ENCODE data around the gene LCOR. TPM values are rescaled to one million over a fixed set of nuclear protein-coding genes. Genes with fewer than 3 reads are reported as not detected.
A peak's percentile ranks its signal among the peaks of the same experiment; 100 is the strongest.

The LCOR gene
- total and polyA plus RNA-seq, 2 of the 13 experiments (the other 11 are each of a cell fraction or from before 2014, with no cell fraction given) = 12.4 to 23.7 TPM

DNA sequence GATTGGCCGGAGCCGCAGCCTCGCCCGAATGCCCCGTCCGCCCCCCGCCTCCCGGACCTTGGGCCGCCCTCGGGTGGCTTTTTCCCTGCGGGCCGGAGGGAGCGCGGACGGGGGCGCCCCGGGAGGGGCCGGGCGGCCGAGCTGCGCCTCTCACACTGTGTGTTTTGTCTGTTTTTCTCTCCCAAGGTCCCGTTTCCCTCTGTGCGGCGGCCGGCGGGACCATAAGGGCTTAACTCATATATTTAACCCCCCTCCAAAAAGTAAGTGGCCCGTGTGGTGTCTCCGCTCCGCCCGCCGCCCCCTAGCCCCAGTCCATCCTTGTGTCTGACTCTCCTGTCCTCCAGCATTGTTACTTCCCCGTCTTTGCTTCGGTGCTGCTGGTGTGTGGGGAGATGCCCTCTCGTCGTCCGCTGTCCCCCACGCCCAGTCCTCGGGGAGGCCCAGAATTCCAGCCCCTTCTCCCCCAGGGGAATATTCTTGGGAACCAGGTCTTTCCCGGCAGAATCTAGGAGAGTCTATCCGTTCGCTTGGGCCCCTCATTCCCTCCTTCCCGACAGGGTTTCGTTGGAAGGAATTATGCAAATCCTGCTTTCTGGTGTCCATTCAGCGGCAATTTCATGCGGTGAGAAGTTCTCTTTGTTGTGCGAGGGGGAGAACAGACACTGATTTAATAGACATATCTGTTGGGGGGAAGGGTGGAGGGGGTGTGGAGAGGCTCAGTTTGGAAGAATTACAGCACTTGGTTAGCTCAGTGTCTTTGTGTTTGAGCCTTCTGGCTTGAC lies 1.3 kb downstream of the LCOR start:
- Histone ChIP-seq H4K20me1 (ENCODE audit: insufficient read depth, low read length) (peaks cover 21% of the 10 kb centered on the region), H3K36me3 (replicated peaks in 1 of 2; ENCODE audit: control insufficient read depth in 1 of 2, insufficient read depth in 2 of 2, low read length in 2 of 2) (no peaks in the 10 kb centered on the region; a peak in 1 of 5 replicates), H3K4me3 (replicated peaks in 1 of 3; ENCODE audit: insufficient read depth in 1 of 3, low read depth in 2 of 3, low read length in 3 of 3) (peak overlapping the region; percentile 84 to 95 (median 88)), H3K27ac (ENCODE audit: extremely low read length, insufficient read depth, low read length) (peak overlapping the region; percentile 82), H3K9ac (ENCODE audit: insufficient read depth, low read depth, low read length) (peak overlapping the region; percentile 86), H3K4me2 (ENCODE audit: low read depth, low read length) (peak overlapping the region; percentile 80), H3K9me3 (ENCODE audit: low read length) (no peaks in the 10 kb centered on the region), H2AFZ (ENCODE audit: low read length) (no peak overlapping the region), H3K27me3 (ENCODE audit: control insufficient read depth in 1 of 2, insufficient read depth in 2 of 2, low read length in 2 of 2) (no peaks in the 10 kb centered on the region), H3K4me1 (ENCODE audit: insufficient read depth, low read length) (peaks cover 55% of the 10 kb centered on the region), H3K79me2 (ENCODE audit: insufficient read depth, low read length) (peaks cover 51% of the 10 kb centered on the region)
- in situ Hi-C loops (cut with HindIII; ENCODE audit: extremely low pct_ligation_motif_present, low pct_unique_long_range_greater_than_20kb) (no loop called here), intact Hi-C loops (cut with micrococcal nuclease; ENCODE audit: unreplicated experiment) (loop anchor here (5.0 kb wide), 4 partner anchors 36 to 204 kb away; no protein-coding TSS in a partner anchor)
- peak; percentile 59 for DNase-seq (ENCODE audit: low spot score)
- POLR2A ChIA-PET = interaction anchor here (1.0 to 2.3 kb wide), 5 partner anchors 10 to 236 kb away, joined by 3 to 10 read pairs (median 7); no protein-coding TSS in a partner anchor
- ATAC-seq = peak; percentile 59
- no peak for FAIRE-seq
- 0% methylated on average over 25 of the region's 46 CpGs for whole genome bisulfite sequencing (ENCODE audit: low lambda C conversion rate)
- BruUV-seq (replicated peaks) = no TSS peak
- CTCF ChIA-PET (ENCODE audit: low intra/inter-chr PET ratio, low total read pairs) = no interaction called here
- TF ChIP-seq ERF (CRISPR knock-in tag; IDR thresholded peaks at IDR 0.05) = no peak
- TF ChIP-seq, protein P1, sequence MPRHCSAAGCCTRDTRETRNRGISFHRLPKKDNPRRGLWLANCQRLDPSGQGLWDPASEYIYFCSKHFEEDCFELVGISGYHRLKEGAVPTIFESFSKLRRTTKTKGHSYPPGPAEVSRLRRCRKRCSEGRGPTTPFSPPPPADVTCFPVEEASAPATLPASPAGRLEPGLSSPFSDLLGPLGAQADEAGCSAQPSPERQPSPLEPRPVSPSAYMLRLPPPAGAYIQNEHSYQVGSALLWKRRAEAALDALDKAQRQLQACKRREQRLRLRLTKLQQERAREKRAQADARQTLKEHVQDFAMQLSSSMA (CRISPR knock-in tag; IDR thresholded peaks at IDR 0.05) = no peak
- TF ChIP-seq, protein P2, sequence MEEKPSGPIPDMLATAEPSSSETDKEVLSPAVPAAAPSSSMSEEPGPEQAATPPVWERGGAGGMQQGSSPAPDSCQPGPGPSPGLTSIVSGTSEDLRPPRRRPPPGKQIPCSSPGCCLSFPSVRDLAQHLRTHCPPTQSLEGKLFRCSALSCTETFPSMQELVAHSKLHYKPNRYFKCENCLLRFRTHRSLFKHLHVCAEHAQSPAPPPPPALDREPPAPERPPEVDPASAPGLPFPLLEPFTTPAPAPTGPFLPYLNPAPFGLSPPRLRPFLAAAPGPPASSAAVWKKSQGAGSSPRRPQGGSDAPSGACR (CRISPR knock-in tag; IDR thresholded peaks at IDR 0.05) = no peak
- no peak for TF ChIP-seq ZKSCAN8 (CRISPR knock-in tag; IDR thresholded peaks at IDR 0.05; ENCODE audit: borderline replicate concordance)
- no peak for TF ChIP-seq MAF1 (CRISPR knock-in tag; IDR thresholded peaks at IDR 0.05; ENCODE audit: borderline replicate concordance)
- no peak for TF ChIP-seq ZNF3 (CRISPR knock-in tag; IDR thresholded peaks at IDR 0.05)
- TF ChIP-seq, protein P3, sequence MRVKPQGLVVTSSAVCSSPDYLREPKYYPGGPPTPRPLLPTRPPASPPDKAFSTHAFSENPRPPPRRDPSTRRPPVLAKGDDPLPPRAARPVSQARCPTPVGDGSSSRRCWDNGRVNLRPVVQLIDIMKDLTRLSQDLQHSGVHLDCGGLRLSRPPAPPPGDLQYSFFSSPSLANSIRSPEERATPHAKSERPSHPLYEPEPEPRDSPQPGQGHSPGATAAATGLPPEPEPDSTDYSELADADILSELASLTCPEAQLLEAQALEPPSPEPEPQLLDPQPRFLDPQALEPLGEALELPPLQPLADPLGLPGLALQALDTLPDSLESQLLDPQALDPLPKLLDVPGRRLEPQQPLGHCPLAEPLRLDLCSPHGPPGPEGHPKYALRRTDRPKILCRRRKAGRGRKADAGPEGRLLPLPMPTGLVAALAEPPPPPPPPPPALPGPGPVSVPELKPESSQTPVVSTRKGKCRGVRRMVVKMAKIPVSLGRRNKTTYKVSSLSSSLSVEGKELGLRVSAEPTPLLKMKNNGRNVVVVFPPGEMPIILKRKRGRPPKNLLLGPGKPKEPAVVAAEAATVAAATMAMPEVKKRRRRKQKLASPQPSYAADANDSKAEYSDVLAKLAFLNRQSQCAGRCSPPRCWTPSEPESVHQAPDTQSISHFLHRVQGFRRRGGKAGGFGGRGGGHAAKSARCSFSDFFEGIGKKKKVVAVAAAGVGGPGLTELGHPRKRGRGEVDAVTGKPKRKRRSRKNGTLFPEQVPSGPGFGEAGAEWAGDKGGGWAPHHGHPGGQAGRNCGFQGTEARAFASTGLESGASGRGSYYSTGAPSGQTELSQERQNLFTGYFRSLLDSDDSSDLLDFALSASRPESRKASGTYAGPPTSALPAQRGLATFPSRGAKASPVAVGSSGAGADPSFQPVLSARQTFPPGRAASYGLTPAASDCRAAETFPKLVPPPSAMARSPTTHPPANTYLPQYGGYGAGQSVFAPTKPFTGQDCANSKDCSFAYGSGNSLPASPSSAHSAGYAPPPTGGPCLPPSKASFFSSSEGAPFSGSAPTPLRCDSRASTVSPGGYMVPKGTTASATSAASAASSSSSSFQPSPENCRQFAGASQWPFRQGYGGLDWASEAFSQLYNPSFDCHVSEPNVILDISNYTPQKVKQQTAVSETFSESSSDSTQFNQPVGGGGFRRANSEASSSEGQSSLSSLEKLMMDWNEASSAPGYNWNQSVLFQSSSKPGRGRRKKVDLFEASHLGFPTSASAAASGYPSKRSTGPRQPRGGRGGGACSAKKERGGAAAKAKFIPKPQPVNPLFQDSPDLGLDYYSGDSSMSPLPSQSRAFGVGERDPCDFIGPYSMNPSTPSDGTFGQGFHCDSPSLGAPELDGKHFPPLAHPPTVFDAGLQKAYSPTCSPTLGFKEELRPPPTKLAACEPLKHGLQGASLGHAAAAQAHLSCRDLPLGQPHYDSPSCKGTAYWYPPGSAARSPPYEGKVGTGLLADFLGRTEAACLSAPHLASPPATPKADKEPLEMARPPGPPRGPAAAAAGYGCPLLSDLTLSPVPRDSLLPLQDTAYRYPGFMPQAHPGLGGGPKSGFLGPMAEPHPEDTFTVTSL (CRISPR knock-in tag; IDR thresholded peaks at IDR 0.05; ENCODE audit: borderline replicate concordance) = no peak
- TF ChIP-seq IKZF4 (CRISPR knock-in tag; IDR thresholded peaks at IDR 0.05; ENCODE audit: borderline replicate concordance, low read depth, not compliant biosample characterization) = no peak
- TF ChIP-seq, protein P4, sequence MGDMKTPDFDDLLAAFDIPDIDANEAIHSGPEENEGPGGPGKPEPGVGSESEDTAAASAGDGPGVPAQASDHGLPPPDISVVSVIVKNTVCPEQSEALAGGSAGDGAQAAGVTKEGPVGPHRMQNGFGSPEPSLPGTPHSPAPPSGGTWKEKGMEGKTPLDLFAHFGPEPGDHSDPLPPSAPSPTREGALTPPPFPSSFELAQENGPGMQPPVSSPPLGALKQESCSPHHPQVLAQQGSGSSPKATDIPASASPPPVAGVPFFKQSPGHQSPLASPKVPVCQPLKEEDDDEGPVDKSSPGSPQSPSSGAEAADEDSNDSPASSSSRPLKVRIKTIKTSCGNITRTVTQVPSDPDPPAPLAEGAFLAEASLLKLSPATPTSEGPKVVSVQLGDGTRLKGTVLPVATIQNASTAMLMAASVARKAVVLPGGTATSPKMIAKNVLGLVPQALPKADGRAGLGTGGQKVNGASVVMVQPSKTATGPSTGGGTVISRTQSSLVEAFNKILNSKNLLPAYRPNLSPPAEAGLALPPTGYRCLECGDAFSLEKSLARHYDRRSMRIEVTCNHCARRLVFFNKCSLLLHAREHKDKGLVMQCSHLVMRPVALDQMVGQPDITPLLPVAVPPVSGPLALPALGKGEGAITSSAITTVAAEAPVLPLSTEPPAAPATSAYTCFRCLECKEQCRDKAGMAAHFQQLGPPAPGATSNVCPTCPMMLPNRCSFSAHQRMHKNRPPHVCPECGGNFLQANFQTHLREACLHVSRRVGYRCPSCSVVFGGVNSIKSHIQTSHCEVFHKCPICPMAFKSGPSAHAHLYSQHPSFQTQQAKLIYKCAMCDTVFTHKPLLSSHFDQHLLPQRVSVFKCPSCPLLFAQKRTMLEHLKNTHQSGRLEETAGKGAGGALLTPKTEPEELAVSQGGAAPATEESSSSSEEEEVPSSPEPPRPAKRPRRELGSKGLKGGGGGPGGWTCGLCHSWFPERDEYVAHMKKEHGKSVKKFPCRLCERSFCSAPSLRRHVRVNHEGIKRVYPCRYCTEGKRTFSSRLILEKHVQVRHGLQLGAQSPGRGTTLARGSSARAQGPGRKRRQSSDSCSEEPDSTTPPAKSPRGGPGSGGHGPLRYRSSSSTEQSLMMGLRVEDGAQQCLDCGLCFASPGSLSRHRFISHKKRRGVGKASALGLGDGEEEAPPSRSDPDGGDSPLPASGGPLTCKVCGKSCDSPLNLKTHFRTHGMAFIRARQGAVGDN (CRISPR knock-in tag; IDR thresholded peaks at IDR 0.05) = peak; percentile 70; the same call in 1 of the 2 replicates
- no peak for TF ChIP-seq KDM4B (CRISPR knock-in tag; IDR thresholded peaks at IDR 0.05)
